GM06990 (cell line): ENCODE measurements around the gene NPHP4.

ENCODE experiments used
- DNase-seq: peaks from one replicate; pipeline ENCODE4 v3.0.0-alpha.2; 2011; ENCODE audit not compliant: insufficient read length; ENCODE audit errors: extremely low read depth
- H3K27me3 ChIP-seq: replicated peaks from 2 replicates; pipeline ENCODE4 v1.6.0; 2011; ENCODE audit warnings: low read length; ENCODE audit not compliant: control insufficient read depth, insufficient read depth
- H3K36me3 ChIP-seq: 2 replicates; pipeline ENCODE4 v1.5.1; 2011; ENCODE audit warnings: low read length; ENCODE audit not compliant: control insufficient read depth, insufficient read depth
- H3K4me3 ChIP-seq: replicated peaks from 2 replicates; pipeline ENCODE4 v1.5.1; 2011; ENCODE audit warnings: low read depth, mild to moderate bottlenecking, control low read depth, low read length
- TF ChIP-seq, protein P1 (sequence below): IDR thresholded peaks from 2 replicates; pipeline ENCODE4 v1.5.1; 2011; ENCODE audit warnings: low read length, control low read depth, mild to moderate bottlenecking, inconsistent platforms; ENCODE audit not compliant: insufficient read depth, poor library complexity, severe bottlenecking

The NPHP4 gene

GRCh38 chr1:6008696-6009095, 16.5 kb upstream of the NPHP4 start:
- Histone ChIP-seq H3K4me3 (no peak overlapping the region), H3K36me3 (peaks cover 7% of the 10 kb centered on the region), H3K27me3 (no peaks in the 10 kb centered on the region)
- TF ChIP-seq, protein P1, sequence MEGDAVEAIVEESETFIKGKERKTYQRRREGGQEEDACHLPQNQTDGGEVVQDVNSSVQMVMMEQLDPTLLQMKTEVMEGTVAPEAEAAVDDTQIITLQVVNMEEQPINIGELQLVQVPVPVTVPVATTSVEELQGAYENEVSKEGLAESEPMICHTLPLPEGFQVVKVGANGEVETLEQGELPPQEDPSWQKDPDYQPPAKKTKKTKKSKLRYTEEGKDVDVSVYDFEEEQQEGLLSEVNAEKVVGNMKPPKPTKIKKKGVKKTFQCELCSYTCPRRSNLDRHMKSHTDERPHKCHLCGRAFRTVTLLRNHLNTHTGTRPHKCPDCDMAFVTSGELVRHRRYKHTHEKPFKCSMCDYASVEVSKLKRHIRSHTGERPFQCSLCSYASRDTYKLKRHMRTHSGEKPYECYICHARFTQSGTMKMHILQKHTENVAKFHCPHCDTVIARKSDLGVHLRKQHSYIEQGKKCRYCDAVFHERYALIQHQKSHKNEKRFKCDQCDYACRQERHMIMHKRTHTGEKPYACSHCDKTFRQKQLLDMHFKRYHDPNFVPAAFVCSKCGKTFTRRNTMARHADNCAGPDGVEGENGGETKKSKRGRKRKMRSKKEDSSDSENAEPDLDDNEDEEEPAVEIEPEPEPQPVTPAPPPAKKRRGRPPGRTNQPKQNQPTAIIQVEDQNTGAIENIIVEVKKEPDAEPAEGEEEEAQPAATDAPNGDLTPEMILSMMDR: no peak
- no peak for DNase-seq

GRCh38 chr1:6008084-6008415, 15.8 kb upstream of the NPHP4 start:
- Histone ChIP-seq H3K4me3 (no peak overlapping the region), H3K36me3 (peaks cover 9% of the 10 kb centered on the region), H3K27me3 (no peaks in the 10 kb centered on the region)
- DNase-seq: no peak
- TF ChIP-seq, protein P1: no peak

- H3K4me3 ChIP-seq: no peak overlapping the region
- no peaks in the 10 kb centered on the region for H3K27me3 ChIP-seq
- TF ChIP-seq, protein P1: no peak
- no peak for DNase-seq
- peaks cover 10% of the 10 kb centered on the region for H3K36me3 ChIP-seq
Observed at GRCh38 chr1:6007318-6008083, 15.3 kb upstream of the NPHP4 start.

DNA sequence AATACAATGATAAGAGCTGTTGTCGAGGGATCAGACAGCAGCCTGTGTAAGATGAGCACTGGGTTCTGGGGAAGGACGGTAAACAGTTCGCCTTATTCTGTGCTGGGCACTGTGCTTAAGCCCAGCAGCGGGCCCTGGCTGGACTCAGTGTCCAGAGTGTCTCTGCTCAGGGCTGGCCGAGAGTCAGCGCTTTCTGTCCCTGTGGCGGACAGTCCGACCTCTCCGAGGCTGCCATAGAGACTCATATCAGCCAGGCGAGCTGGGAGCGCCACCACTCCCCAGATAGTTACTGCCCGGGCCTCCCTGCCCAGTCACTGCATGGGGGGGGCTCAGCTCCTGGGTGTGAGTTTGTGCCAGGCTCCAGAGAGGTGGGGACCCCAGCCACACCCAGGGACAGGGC, 14.7 kb upstream of the NPHP4 start:
- peaks cover 14% of the 10 kb centered on the region for H3K36me3 ChIP-seq
- TF ChIP-seq, protein P1: no peak
- H3K27me3 ChIP-seq: no peaks in the 10 kb centered on the region
- no peak overlapping the region for H3K4me3 ChIP-seq
- no peak for DNase-seq

DNA sequence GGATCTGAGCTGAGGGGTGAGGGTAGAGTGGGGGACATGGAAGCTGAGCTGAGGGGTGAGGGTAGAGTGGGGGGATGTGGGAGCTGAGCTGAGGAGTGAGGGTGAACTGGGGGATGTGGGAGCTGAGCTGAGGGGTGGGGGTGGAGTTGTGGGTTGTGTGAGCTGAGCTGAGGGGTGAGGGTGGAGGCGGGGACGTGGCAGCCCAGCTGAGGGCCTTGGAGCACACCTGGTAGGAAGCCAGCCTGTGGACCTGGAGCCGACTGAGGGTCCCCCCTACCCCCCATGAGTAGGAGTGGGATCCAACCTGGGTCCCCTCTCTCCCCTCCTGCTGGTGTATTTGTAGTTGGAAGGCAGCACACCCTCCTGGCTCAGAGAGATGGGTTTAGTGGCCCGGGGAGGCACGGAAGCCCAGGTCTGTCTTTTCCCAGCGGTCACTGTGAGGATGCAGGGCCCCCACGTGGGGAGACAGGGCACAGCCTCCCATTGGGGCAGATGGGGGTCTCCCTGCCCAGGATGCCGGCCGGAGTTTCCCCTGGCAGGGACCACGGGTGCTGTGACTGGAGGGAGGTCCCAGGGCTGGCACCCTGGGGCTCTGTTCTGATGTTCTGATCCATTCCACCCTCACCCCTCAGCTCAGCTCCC, 13.2 kb upstream of the NPHP4 start:
- no peak overlapping the region for H3K4me3 ChIP-seq
- peaks cover 15% of the 10 kb centered on the region for H3K36me3 ChIP-seq
- TF ChIP-seq, protein P1: no peak
- no peak for DNase-seq
- no peaks in the 10 kb centered on the region for H3K27me3 ChIP-seq
